IPS DF 4.7 (cell line): ENCODE results near the gene EBLN2.

Source experiments
- DNase-seq: peaks from one replicate; pipeline ENCODE4 v3.0.0-alpha.2; 2013; ENCODE audit warnings: low spot score; ENCODE audit errors: extremely low read depth

EBLN2 gene

GRCh38 chr3:73107215-73107614 is 45.8 kb downstream of the EBLN2 start:
- DNase-seq, result no peak

GRCh38 chr3:73107676-73108187 is 46.3 kb downstream of the EBLN2 start:
- no peak for DNase-seq

GRCh38 chr3:73108750-73109149 is 47.3 kb downstream of the EBLN2 start:
- no peak for DNase-seq

GRCh38 chr3:73110530-73110929 is 49.1 kb downstream of the EBLN2 start:
- DNase-seq, result no peak
